Vagina (tissue), 2 donors: ENCODE results near the gene SMARCD1. TPM values are rescaled to one million over a fixed set of nuclear protein-coding genes. Genes with fewer than 3 reads are reported as not detected.

Source experiments
- DNase-seq, 2 donors: peaks; one replicate each; pipeline ENCODE4 v3.0.0-alpha.2; 2017; ENCODE audit errors: extremely low spot score in 2 of 2
- H3K27ac ChIP-seq: fragments of 200-600 bp; sonication (generic); one replicate; pipeline ENCODE4 v1.5.1; 2019
- H3K27me3 ChIP-seq: fragments of 200-600 bp; sonication (generic); one replicate; pipeline ENCODE4 v1.5.1; 2019
- H3K36me3 ChIP-seq, 2 donors: fragments of 200-600 bp; sonication (generic); one replicate each; pipeline ENCODE4 v1.5.1; 2017 to 2019
- H3K4me1 ChIP-seq: fragments of 200-600 bp; sonication (generic); one replicate; pipeline ENCODE4 v1.5.1; 2019
- H3K4me3 ChIP-seq, 2 donors: fragments of 200-600 bp; sonication (generic); 1 replicate in 1 of 2; 2 replicates in 1 of 2; pipeline ENCODE4 v1.5.1; 2016 to 2019
- H3K9me3 ChIP-seq: fragments of 200-600 bp; sonication (generic); one replicate; pipeline ENCODE4 v1.5.1; 2019
- POLR2A ChIP-seq, 2 donors: fragments of 450-650 bp; IDR thresholded peaks; one replicate each; pipeline ENCODE4 v1.6.1; 2017; ENCODE audit warnings: antibody characterized with exemption in 2 of 2, mild to moderate bottlenecking in 2 of 2, moderate library complexity in 2 of 2
- POLR2AphosphoS5 ChIP-seq, 2 donors: sonication (generic); formaldehyde crosslinking; IDR thresholded peaks; one replicate each; pipeline ENCODE4 v1.9.0; 2017; ENCODE audit warnings: antibody characterized with exemption in 2 of 2, mild to moderate bottlenecking in 2 of 2, low read depth in 1 of 2; ENCODE audit not compliant: insufficient read depth in 1 of 2
- intact Hi-C: fragments of 100-400 bp; cut with DNase I; formaldehyde crosslinking; loops from one replicate; pipeline ENCODE4 v1.15.1; 2023
- total RNA-seq: library from RNA; depleted of rRNA; stranded (reverse); fragments of >200 nt; gene quantifications from one replicate; pipeline ENCODE4 v1.2.3, GENCODE V29; 2016
- TF ChIP-seq, protein P1 (sequence below), 3 experiments: fragments of 450-650 bp in 2 of 3; fragments of 200-600 bp in 1 of 3; sonication (generic) in 1 of 3; IDR thresholded peaks; one replicate each; pipeline ENCODE4 v1.5.1; 2017 to 2019; ENCODE audit warnings: antibody characterized with exemption in 3 of 3, mild to moderate bottlenecking in 2 of 3, moderate library complexity in 2 of 3

SMARCD1 gene
- total RNA-seq, 1 donor from 2014 or later = 42.2 TPM

DNA sequence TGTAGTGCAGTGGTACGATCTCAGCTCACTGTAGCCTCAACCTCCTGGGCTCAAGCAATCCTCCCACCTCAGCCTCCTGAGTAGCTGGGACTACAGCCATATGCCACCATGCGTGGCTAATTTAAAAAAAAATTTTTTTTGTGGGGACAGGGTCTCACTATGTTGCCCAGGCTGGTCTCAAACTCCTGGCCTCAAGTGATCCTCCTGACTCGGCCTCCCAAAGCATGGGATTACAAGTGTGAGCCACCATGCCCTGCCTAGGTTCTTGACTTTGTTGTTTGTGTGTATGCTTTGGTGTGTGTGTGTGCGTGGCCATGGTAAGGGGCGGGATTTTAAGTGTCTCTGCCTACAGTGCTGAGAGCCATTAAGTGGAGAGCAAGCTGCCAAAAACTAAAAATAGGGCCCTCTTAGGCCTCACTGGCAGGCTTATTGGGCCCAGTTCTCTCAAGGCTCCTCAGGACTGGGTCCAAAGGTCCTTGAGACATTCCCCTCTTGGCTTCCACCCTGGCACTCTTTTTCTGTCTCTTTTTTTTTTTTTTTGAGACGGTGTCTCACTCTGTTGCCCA, 32.0 kb downstream of the SMARCD1 start:
- peaks cover 0 to 19% of the 10 kb centered on the region in 2 donors for H3K36me3 ChIP-seq
- H3K4me1 ChIP-seq = peaks cover 51% of the 10 kb centered on the region
- H3K4me3 ChIP-seq = no peak overlapping the region
- peak overlapping the region; percentile 4 for H3K27ac ChIP-seq
- H3K27me3 ChIP-seq = no peaks in the 10 kb centered on the region
- intact Hi-C loops = no loop called here
- no peak for DNase-seq
- no peaks in the 10 kb centered on the region for H3K9me3 ChIP-seq
- TF ChIP-seq POLR2A (IDR thresholded peaks at IDR 0.05) (no peak), POLR2AphosphoS5 (IDR thresholded peaks at IDR 0.05; ENCODE audit: insufficient read depth in 1 of 2, low read depth in 1 of 2) (no peak)
- TF ChIP-seq, protein P1, sequence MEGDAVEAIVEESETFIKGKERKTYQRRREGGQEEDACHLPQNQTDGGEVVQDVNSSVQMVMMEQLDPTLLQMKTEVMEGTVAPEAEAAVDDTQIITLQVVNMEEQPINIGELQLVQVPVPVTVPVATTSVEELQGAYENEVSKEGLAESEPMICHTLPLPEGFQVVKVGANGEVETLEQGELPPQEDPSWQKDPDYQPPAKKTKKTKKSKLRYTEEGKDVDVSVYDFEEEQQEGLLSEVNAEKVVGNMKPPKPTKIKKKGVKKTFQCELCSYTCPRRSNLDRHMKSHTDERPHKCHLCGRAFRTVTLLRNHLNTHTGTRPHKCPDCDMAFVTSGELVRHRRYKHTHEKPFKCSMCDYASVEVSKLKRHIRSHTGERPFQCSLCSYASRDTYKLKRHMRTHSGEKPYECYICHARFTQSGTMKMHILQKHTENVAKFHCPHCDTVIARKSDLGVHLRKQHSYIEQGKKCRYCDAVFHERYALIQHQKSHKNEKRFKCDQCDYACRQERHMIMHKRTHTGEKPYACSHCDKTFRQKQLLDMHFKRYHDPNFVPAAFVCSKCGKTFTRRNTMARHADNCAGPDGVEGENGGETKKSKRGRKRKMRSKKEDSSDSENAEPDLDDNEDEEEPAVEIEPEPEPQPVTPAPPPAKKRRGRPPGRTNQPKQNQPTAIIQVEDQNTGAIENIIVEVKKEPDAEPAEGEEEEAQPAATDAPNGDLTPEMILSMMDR (IDR thresholded peaks at IDR 0.05) = no peak

DNA sequence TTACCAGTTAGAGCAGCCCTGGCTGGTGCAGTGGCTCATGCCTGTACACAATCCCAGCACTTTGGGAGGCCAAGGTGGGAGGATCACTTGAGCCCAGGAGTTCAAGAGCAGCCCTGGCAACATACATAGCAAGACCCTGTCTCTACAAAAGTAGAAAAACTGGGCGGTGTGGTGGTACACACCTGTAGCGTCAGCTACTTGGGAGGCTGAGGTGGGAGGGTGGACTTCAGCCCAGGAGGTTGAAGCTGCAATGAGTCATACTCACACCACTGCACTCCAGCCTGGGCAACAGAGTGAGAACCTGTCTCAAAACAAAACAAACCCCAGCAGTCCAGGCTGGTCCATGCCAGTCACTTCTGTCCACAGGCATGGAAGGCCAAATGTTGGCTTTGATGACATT, 34.2 kb downstream of the SMARCD1 start:
- peaks cover 0 to 23% of the 10 kb centered on the region in 2 donors for H3K36me3 ChIP-seq
- H3K27ac ChIP-seq = no peak overlapping the region
- no peaks in the 10 kb centered on the region for H3K27me3 ChIP-seq
- no peaks in the 10 kb centered on the region for H3K9me3 ChIP-seq
- peaks cover 36% of the 10 kb centered on the region for H3K4me1 ChIP-seq
- TF ChIP-seq POLR2A (IDR thresholded peaks at IDR 0.05) (no peak), POLR2AphosphoS5 (IDR thresholded peaks at IDR 0.05; ENCODE audit: insufficient read depth in 1 of 2, low read depth in 1 of 2) (no peak)
- TF ChIP-seq, protein P1 (IDR thresholded peaks at IDR 0.05) = no peak
- intact Hi-C loops = no loop called here
- no peak for DNase-seq
- H3K4me3 ChIP-seq = no peak overlapping the region

- intact Hi-C loops = no loop called here
- Histone ChIP-seq H3K4me1 (peaks cover 39% of the 10 kb centered on the region), H3K27me3 (no peaks in the 10 kb centered on the region), H3K9me3 (no peaks in the 10 kb centered on the region), H3K4me3 (no peak overlapping the region), H3K27ac (no peak overlapping the region), H3K36me3 (peaks cover 0 to 14% of the 10 kb centered on the region in 2 donors)
- no peak for TF ChIP-seq POLR2A (IDR thresholded peaks at IDR 0.05)
- DNase-seq = no peak
Measured at GRCh38 chr12:50120521-50120920, 35.4 kb downstream of the SMARCD1 start.

GRCh38 chr12:50120953-50121352, 35.8 kb downstream of the SMARCD1 start:
- peaks cover 0 to 12% of the 10 kb centered on the region in 2 donors for H3K36me3 ChIP-seq
- intact Hi-C loops = no loop called here
- no peaks in the 10 kb centered on the region for H3K9me3 ChIP-seq
- no peaks in the 10 kb centered on the region for H3K27me3 ChIP-seq
- H3K27ac ChIP-seq = no peak overlapping the region
- no peak for DNase-seq
- TF ChIP-seq, protein P1 (IDR thresholded peaks at IDR 0.05) = no peak
- TF ChIP-seq POLR2A (IDR thresholded peaks at IDR 0.05) = no peak
- peaks cover 37% of the 10 kb centered on the region for H3K4me1 ChIP-seq
- no peak overlapping the region for H3K4me3 ChIP-seq

GRCh38 chr12:50121641-50122040, 36.5 kb downstream of the SMARCD1 start:
- TF ChIP-seq POLR2A (IDR thresholded peaks at IDR 0.05) (no peak), POLR2AphosphoS5 (IDR thresholded peaks at IDR 0.05; ENCODE audit: insufficient read depth in 1 of 2, low read depth in 1 of 2) (no peak)
- TF ChIP-seq, protein P1 (IDR thresholded peaks at IDR 0.05) = no peak
- no peaks in the 10 kb centered on the region for H3K27me3 ChIP-seq
- H3K27ac ChIP-seq = no peak overlapping the region
- peaks cover 31% of the 10 kb centered on the region for H3K4me1 ChIP-seq
- intact Hi-C loops = no loop called here
- H3K36me3 ChIP-seq = peaks cover 0 to 12% of the 10 kb centered on the region in 2 donors
- no peak for DNase-seq
- no peak overlapping the region for H3K4me3 ChIP-seq
- no peaks in the 10 kb centered on the region for H3K9me3 ChIP-seq
